GM23338 (cell line): Measurements from ENCODE around the gene RPAP2. TPM values are rescaled to one million over a fixed set of nuclear protein-coding genes. Genes with fewer than 3 reads are reported as not detected.
A peak's percentile ranks its signal among the peaks of the same experiment; 100 is the strongest.
"Not testable (repeated sequence)": the region's sequence is repeated elsewhere in the genome, so short reads cannot be mapped to it uniquely, and the experiment has no call there.

ENCODE experiments used
- ATAC-seq: fragments of 200-7000 bp; cut with Tn5 transposase; 3 replicates; pipeline ENCODE4 v1.9.1; 2020
- DNase-seq: peaks from one replicate; pipeline ENCODE4 v3.0.0-alpha.2; 2015; ENCODE audit warnings: low spot score
- H2AFZ ChIP-seq: fragments of 200-600 bp; sonication (generic); 2 replicates; pipeline ENCODE4 v1.8.0; 2016; ENCODE audit warnings: antibody characterized with exemption, mild to moderate bottlenecking, moderate library complexity
- H3F3A ChIP-seq: fragments of 200-600 bp; sonication (generic); replicated peaks from 2 replicates; pipeline ENCODE4 v1.8.0; 2017; ENCODE audit warnings: antibody characterized with exemption, mixed run types, low read depth
- H3K27ac ChIP-seq: fragments of 200-600 bp; sonication (generic); 2 replicates; pipeline ENCODE4 v1.6.1; 2016; ENCODE audit warnings: low read depth
- H3K27me3 ChIP-seq: fragments of 200-600 bp; sonication (generic); 2 replicates; pipeline ENCODE4 v1.8.0; 2016; ENCODE audit warnings: mild to moderate bottlenecking, mixed run types, moderate library complexity; ENCODE audit not compliant: insufficient read depth
- H3K36me3 ChIP-seq: fragments of 200-600 bp; sonication (generic); 2 replicates; pipeline ENCODE4 v1.8.0; 2016; ENCODE audit warnings: mild to moderate bottlenecking; ENCODE audit not compliant: insufficient read depth
- H3K4me1 ChIP-seq: fragments of 200-600 bp; sonication (generic); 2 replicates; pipeline ENCODE4 v1.8.0; 2016; ENCODE audit warnings: mild to moderate bottlenecking, moderate library complexity; ENCODE audit not compliant: insufficient read depth
- H3K4me2 ChIP-seq: fragments of 200-600 bp; sonication (generic); 2 replicates; pipeline ENCODE4 v1.7.1; 2017; ENCODE audit warnings: mixed run types
- H3K4me3 ChIP-seq: fragments of 200-600 bp; sonication (generic); 2 replicates; pipeline ENCODE4 v1.6.1; 2016; ENCODE audit warnings: mixed run types
- H3K79me2 ChIP-seq: fragments of 200-600 bp; sonication (generic); replicated peaks from 2 replicates; pipeline ENCODE4 v1.8.0; 2017; ENCODE audit warnings: mild to moderate bottlenecking; ENCODE audit not compliant: insufficient read depth
- H3K9me2 ChIP-seq: fragments of 200-600 bp; sonication (generic); 2 replicates; pipeline ENCODE4 v1.8.0; 2017; ENCODE audit not compliant: insufficient read depth
- H4K20me1 ChIP-seq: fragments of 200-600 bp; sonication (generic); replicated peaks from 2 replicates; pipeline ENCODE4 v1.8.0; 2017; ENCODE audit warnings: mild to moderate bottlenecking; ENCODE audit not compliant: insufficient read depth
- H3K27ac Mint-ChIP-seq: 2 replicates; pipeline ENCODE4 v1.8.0; 2020; ENCODE audit warnings: inconsistent platforms, mild to moderate bottlenecking, moderate library complexity, mixed read lengths
- H3K27me3 Mint-ChIP-seq: 3 replicates; pipeline ENCODE4 v1.8.0; 2022; ENCODE audit warnings: low read depth, mild to moderate bottlenecking, moderate library complexity, mixed read lengths, inconsistent platforms; ENCODE audit not compliant: insufficient read depth, poor library complexity
- H3K36me3 Mint-ChIP-seq: 3 replicates; pipeline ENCODE4 v1.8.0; 2021; ENCODE audit warnings: low read depth, mild to moderate bottlenecking, inconsistent platforms, moderate library complexity, mixed read lengths
- H3K4me1 Mint-ChIP-seq: 3 replicates; pipeline ENCODE4 v1.8.0; 2020; ENCODE audit warnings: mild to moderate bottlenecking, inconsistent platforms, mixed read lengths
- H3K4me3 Mint-ChIP-seq: 3 replicates; pipeline ENCODE4 v1.8.0; 2021; ENCODE audit warnings: moderate library complexity, mild to moderate bottlenecking, inconsistent platforms, mixed read lengths
- H3K9me3 Mint-ChIP-seq: 3 replicates; pipeline ENCODE4 v1.8.0; 2020; ENCODE audit warnings: moderate library complexity, mild to moderate bottlenecking, inconsistent platforms, mixed read lengths
- CREB1 ChIP-seq: fragments of 250-450 bp; sonication (Bioruptor Pico); IDR thresholded peaks from 2 replicates; pipeline ENCODE4 v1.5.0; 2020; ENCODE audit warnings: low read depth, mild to moderate bottlenecking, moderate library complexity
- CTCF ChIP-seq, 2 experiments: fragments of 200-600 bp in 1 of 2; sonication (generic) in 1 of 2; conservative IDR thresholded peaks; 2 replicates each; pipeline versions ENCODE4 v1.5.1 to v1.6.1; 2016 to 2017; ENCODE audit warnings: antibody characterized with exemption in 2 of 2, low read depth in 2 of 2, mild to moderate bottlenecking in 2 of 2, moderate library complexity in 1 of 2
- EZH2phosphoT487 ChIP-seq: fragments of 200-600 bp; sonication (generic); IDR thresholded peaks from one replicate; pipeline ENCODE4 v1.8.1; 2018; ENCODE audit warnings: antibody characterized with exemption; ENCODE audit not compliant: unreplicated experiment
- NANOG ChIP-seq: IDR thresholded peaks from 2 replicates; pipeline ENCODE4 v1.6.1; 2016; ENCODE audit warnings: antibody characterized with exemption, borderline replicate concordance
- polyA plus RNA-seq: library from polyadenylated mRNA; unstranded; fragments of >200 nt; fragmentation: Nextera tagmentation; extraction: Ambion mirVana; gene quantifications from 2 replicates; pipeline ENCODE4 v1.2.1, GENCODE V29; 2016
- total RNA-seq: library from RNA; depleted of rRNA; stranded (reverse); fragments of >200 nt; shearing (Covaris generic); gene quantifications from 2 replicates; pipeline ENCODE4 v1.2.3, GENCODE V29; 2014

Gene RPAP2
- total and polyA plus RNA-seq, 2 experiments from 2014 or later = 26.6 to 30.4 TPM

- not testable (repeated sequence) for H3K4me2 ChIP-seq, H3K4me3 Mint-ChIP-seq, H2AFZ ChIP-seq, H3K27ac ChIP-seq, H3K36me3 ChIP-seq, H3K4me1 ChIP-seq, H3K9me3 Mint-ChIP-seq, H3K9me2 ChIP-seq, H3K27ac Mint-ChIP-seq, H3K4me1 Mint-ChIP-seq, H3K4me3 ChIP-seq, H3F3A ChIP-seq, ATAC-seq, H4K20me1 ChIP-seq, H3K27me3 ChIP-seq, H3K27me3 Mint-ChIP-seq
- H3K79me2 ChIP-seq = peaks cover 30% of the 10 kb centered on the region
- H3K36me3 Mint-ChIP-seq = peaks cover 47% of the 10 kb centered on the region
- DNase-seq = peak; percentile 17
These were observed 19.1 kb upstream of the RPAP2 start for GRCh38 chr1:92279781-92280180.

- not testable (repeated sequence) for H3K4me3 Mint-ChIP-seq, H4K20me1 ChIP-seq, H3K27me3 Mint-ChIP-seq, H3K9me2 ChIP-seq, H3K9me3 Mint-ChIP-seq, H3K4me3 ChIP-seq, DNase-seq, H3K4me1 Mint-ChIP-seq, ATAC-seq, H3K4me2 ChIP-seq, H3K27ac Mint-ChIP-seq, H3K27ac ChIP-seq, H3K36me3 ChIP-seq, H3K27me3 ChIP-seq, H2AFZ ChIP-seq, H3F3A ChIP-seq, H3K4me1 ChIP-seq
- peaks cover 32% of the 10 kb centered on the region for H3K79me2 ChIP-seq
- peaks cover 63% of the 10 kb centered on the region for H3K36me3 Mint-ChIP-seq
These were observed 17.4 kb upstream of the RPAP2 start for GRCh38 chr1:92281411-92281810.

GRCh38 chr1:92291372-92291999 is 7.4 kb upstream of the RPAP2 start:
- no peaks in the 10 kb centered on the region; the same call in 1 of the 2 replicates for H4K20me1 ChIP-seq
- Mint-ChIP-seq H3K4me3 (no peak overlapping the region), H3K4me1 (no peaks in the 10 kb centered on the region), H3K36me3 (peaks cover 70% of the 10 kb centered on the region), H3K27me3 (no peaks in the 10 kb centered on the region), H3K9me3 (no peaks in the 10 kb centered on the region), H3K27ac (no peak overlapping the region)
- ATAC-seq = peak; percentile 75
- H3K36me3 ChIP-seq = peaks cover 38% of the 10 kb centered on the region
- H3K27me3 ChIP-seq = no peaks in the 10 kb centered on the region
- H3F3A ChIP-seq = no peaks in the 10 kb centered on the region
- TF ChIP-seq CTCF (conservative IDR thresholded peaks at IDR 0.05; ENCODE audit: low read depth in 2 of 2) = peak; percentile 77 to 85
- TF ChIP-seq NANOG = no peak
- H3K4me2 ChIP-seq = no peak overlapping the region
- DNase-seq = peak; percentile 79
- no peak overlapping the region for H3K4me3 ChIP-seq
- H3K79me2 ChIP-seq = no peaks in the 10 kb centered on the region; the same call in none of the 2 replicates
- H3K27ac ChIP-seq = no peak overlapping the region; the same call in 1 of the 2 replicates
- H2AFZ ChIP-seq = no peak overlapping the region
- H3K4me1 ChIP-seq = no peaks in the 10 kb centered on the region
- H3K9me2 ChIP-seq = no peaks in the 10 kb centered on the region

- Histone ChIP-seq H3K36me3 (peaks cover 23% of the 10 kb centered on the region), H2AFZ (peak overlapping the region; percentile 64; the same call in 1 of the 2 replicates), H3K4me1 (no peaks in the 10 kb centered on the region; the same call in 1 of the 2 replicates), H3K9me2 (no peaks in the 10 kb centered on the region), H3K79me2 (peaks cover 33% of the 10 kb centered on the region), H3K27ac (peak overlapping the region; percentile 77), H3K4me3 (peak overlapping the region; percentile 63), H3F3A (no peaks in the 10 kb centered on the region), H4K20me1 (no peaks in the 10 kb centered on the region), H3K4me2 (peak overlapping the region; percentile 74), H3K27me3 (no peaks in the 10 kb centered on the region)
- ATAC-seq (no peak), DNase-seq (no peak)
- peak overlapping the region; percentile 99 for H3K27ac Mint-ChIP-seq
- H3K4me1 Mint-ChIP-seq = peaks cover 14% of the 10 kb centered on the region; the same call in 2 of the 3 replicates
- no peaks in the 10 kb centered on the region for H3K9me3 Mint-ChIP-seq
- H3K4me3 Mint-ChIP-seq = peak overlapping the region; percentile 95
- H3K27me3 Mint-ChIP-seq = no peaks in the 10 kb centered on the region
- H3K36me3 Mint-ChIP-seq = peaks cover 47% of the 10 kb centered on the region
- no peak for TF ChIP-seq CREB1
- TF ChIP-seq CTCF (conservative IDR thresholded peaks at IDR 0.05; ENCODE audit: low read depth in 2 of 2) = peak in 1 of 2 experiments; percentile 17; a peak in 1 of 4 replicates
- TF ChIP-seq EZH2phosphoT487 = no peak
These were observed 666 bp upstream of the RPAP2 start for GRCh38 chr1:92298213-92298572.
